NCI-H446 treated with DMSO at 0.1 percent for 48 hours (cell line): Measurements from ENCODE around the gene ZSCAN20.
A peak's percentile ranks its signal among the peaks of the same experiment; 100 is the strongest.
"Not testable (repeated sequence)": the region's sequence is repeated elsewhere in the genome, so short reads cannot be mapped to it uniquely, and the experiment has no call there.

Experiments
- DNase-seq: peaks from one replicate; lab custom pipeline; 2025; lab: John Stamatoyannopoulos, UW

The ZSCAN20 gene

GRCh38 chr1:33488624-33489023 is 16.2 kb downstream of the ZSCAN20 start:
- no peak for DNase-seq

DNA sequence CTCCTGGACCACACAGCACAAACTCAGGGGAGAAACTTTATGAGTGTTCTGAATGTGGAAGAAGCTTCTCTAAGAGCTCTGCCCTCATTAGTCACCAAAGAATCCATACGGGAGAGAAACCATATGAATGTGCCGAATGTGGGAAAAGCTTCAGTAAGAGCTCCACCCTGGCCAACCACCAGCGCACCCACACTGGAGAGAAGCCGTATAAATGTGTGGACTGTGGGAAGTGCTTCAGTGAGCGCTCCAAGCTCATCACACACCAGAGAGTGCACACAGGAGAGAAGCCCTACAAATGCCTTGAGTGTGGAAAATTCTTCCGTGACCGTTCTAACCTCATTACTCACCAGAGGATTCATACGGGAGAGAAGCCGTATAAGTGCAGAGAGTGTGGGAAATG is 22.5 kb downstream of the ZSCAN20 start:
- DNase-seq = no peak

- no peak for DNase-seq
These were observed 25.0 kb downstream of the ZSCAN20 start for GRCh38 chr1:33497410-33497809.

DNA sequence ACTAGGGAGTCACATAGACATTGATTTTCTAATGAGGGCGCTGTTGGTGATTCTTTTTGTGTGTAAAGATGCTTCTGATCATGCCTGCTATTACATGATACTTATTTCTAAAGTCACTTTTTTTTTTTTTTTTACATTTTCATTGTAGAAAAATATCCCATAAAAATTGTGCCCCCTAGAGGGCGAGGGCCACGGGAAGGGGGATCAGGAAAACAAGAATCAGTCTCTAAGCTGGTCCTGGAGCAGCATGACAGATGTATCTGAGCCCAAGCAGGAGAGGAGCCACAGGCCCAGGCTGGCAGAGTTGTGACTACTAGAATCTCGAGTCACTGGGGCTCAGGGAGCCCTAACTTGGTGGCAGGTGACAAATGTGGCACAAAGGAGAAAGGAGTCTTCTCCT is 28.1 kb downstream of the ZSCAN20 start:
- no peak for DNase-seq

GRCh38 chr1:33501309-33501708 is 28.9 kb downstream of the ZSCAN20 start:
- DNase-seq = no peak

DNA sequence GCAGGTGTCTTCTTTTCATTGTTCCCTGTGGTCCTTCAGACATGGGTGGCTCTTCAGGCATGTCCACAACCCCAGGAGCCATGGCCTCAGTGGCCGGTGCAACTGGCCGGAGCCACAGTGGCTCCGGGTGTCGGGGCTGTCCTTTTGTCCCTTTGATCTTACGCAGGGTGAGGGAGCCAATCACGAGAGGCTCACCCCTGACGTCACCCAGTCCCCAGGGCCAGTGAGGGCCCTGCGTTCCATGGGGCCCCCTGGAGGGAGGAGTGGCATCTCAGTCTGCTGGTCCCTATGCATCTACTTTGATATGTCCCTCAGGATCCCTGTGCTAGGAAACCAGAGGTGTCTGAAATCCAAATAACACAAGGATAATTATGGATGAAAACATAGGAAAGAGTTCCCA is 29.3 kb downstream of the ZSCAN20 start:
- DNase-seq = no peak

DNA sequence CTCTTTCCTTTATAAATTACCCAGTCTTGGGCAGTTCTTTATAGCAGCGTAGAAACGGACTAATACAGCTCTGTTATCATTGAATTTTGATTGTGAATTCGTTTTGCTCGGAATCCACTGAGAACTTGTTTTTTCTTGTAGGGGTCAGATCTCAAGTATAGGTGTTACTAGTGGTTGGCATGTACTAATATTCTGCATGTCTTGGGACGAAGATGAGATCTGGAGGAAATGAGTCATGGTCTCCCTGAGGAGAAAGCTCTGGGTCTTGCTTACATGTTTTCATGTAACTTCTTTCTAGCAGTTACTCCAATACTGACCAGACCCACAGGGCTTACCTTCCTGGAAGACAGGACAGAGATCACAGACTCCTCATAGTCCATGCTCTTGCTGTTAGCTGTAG is 30.3 kb downstream of the ZSCAN20 start:
- no peak for DNase-seq

DNA sequence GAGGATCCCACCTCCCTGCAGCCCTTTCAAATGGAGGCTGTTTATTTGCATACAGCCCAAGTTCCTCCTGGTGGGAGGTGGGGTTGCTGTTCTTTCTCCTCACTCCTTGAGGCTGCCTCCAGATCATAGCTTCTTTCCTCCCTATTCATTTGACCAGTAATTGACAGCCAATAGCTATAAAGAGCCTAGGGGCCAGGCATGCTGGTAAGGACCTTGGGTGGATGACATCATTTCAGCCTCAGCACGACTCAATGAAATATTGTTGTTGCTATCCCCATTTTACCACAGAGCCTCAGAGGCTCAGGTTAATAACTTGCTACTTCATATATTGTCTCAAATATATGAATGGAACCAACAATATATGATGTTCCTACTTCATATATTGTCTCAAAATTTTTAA is 31.1 kb downstream of the ZSCAN20 start:
- DNase-seq = no peak

DNA sequence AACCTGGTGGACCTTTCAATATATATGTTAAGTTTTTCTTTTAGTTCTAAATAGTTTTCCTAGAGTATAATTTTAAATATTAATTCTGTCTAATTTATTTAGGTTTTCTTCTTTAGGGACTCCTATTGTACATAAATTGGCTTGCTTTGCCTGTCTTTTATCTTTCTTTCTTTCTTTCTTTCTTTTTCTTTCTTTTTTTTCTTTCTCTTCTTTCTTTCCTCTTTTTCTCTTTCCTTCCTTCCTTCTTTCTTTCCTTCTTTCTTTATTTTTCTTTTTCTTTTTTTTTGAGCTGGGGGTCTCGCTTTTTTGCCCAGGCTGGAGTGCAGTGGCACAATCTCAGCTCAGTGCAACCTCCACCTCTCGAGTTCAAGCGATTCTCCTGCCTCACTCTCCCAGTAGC is 35.2 kb downstream of the ZSCAN20 start:
- DNase-seq = no peak

DNA sequence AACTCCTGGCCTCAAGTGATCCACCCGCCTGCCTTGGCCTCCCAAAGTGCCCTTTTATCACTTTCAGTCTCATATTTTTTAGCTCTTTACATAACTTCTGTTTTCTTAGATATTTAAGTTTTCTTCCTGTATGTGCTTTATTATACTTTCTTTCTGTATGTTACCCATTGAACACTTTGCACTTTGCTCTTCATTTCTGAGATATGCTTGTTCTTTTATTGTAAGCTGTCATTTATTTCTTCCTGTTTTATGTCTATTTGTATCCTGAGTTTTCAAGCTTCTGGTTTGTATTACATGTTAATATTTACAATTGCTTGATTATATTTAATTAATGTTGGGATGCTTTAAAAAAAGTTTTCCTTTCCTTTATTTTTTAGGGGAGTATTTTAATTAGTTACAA is 35.7 kb downstream of the ZSCAN20 start:
- DNase-seq = no peak

DNA sequence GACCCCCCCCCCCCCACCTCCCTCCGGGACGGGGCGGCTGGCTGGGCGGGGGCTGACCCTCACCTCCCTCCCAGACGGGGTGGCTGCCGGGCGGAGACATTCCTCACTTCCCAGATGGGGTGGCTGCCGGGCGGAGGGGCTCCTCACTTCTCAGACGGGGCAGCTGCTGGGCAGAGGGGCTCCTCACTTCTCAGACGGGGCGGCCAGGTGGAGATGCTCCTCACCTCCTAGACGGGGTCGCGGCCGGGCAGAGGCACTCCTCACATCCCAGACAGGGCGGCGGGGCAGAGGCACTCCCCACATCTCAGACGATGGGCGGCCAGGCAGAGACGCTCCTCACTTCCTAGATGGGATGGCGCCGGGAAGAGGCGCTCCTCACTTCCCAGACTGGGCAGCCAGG is 36.8 kb downstream of the ZSCAN20 start:
- not testable (repeated sequence) for DNase-seq

GRCh38 chr1:33512226-33513011 is 40.0 kb downstream of the ZSCAN20 start:
- peak; percentile 25 for DNase-seq

DNA sequence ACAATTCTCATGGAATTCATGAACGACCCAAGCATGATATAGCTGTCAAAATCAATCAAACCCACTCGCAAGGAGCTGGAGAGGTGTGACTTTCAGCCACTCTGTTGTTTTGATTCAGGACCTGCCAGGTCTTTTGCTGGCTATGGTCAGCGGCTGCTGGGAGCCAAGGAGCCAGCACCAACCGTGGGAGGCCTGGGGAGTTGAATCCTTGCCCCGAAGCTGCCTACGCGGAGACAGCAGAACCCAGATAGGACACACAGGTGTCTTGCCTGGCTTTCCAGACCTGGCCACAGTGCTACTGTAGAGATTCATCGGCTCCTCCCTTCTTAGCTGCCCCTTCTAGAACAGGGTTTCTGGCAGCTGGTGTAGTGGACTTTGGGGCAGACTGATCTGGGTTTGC is 42.7 kb downstream of the ZSCAN20 start:
- no peak for DNase-seq

GRCh38 chr1:33515607-33516006 is 43.2 kb downstream of the ZSCAN20 start:
- no peak for DNase-seq

GRCh38 chr1:33516428-33516827 is 44.0 kb downstream of the ZSCAN20 start:
- DNase-seq = no peak

DNA sequence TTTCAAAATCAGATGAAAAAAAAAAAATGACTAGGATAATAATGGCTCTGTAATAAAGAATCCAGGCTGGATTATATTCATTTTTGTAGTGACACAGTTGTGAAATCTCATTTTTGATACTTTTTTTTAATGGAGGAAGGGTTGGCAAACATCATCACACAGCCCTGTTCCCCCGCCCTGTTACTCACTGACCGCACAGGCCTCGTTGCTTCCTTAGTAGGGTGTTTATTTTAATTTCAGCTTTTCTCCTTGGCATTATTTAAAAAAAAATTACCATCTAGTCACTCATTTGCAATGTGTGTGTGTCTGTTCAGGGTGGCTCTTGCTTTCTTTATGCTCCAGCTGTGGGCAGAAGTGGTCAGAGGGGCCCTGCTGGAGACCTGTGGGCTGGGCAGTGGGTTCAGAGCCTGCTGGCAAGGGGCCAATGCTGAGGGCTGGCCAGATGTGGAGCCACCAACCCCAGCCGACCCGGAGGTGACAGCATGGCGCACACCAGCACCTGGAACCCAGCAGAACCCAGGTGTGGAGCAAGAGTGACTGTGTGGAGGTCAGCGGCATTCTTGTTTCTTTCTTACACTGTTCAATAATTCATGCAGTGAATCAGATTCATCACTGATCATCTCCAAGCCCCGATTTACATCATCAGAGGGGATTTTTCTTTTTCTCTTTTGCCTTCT is 44.6 kb downstream of the ZSCAN20 start:
- DNase-seq = no peak

- peak; percentile 28 for DNase-seq
These were observed 45.3 kb downstream of the ZSCAN20 start for GRCh38 chr1:33517596-33518250.

DNA sequence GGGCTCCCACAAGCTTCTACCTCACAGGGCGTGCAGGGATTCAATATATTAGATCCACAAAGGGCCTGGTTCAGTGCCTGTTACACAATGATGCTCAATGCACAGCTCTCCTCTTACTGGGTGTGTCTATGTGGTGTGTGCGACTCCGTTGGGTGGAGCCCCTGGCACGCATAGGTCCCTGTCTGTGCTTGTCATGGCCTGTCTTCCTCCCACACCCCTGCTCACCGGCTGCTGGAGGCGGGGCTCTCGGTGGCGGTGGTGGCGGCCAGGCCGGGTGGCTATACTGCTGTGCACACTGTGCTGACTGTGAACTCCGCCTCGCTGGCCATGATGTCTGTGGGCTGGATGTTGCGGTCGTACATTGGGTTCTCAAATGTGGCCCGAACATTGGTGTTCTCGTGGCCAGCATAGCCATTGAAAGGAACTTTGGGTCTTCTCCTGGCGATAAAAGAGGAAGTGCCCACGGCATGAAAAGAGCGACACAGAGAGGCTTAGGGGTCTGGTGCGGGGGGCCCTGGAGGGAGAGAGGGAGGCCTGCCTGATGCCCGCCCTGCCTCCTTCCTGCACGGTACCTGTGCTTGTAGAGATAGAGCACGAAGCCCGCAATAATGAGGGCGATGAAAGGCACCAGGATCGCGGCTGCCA is 46.9 kb downstream of the ZSCAN20 start:
- no peak for DNase-seq

DNA sequence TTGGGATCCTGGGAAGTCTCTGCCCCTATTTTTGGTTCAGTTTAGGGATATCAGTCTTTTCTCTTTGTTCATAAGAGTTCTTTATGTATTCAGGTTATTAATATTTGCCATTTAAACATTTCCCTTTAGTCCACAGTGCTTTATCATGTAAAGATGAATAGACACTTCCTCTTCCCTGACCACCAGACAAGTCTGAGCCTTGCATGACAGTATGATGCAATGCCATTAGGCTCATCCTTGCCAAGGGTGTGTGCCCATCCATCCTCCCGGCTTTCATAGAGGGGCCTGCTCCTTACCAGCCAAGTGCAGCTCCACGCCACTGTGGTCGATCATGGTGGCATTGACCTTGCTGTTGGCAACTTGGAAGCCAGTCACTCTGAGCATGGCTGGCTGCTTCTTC is 52.1 kb downstream of the ZSCAN20 start:
- no peak for DNase-seq

- DNase-seq = no peak
These were observed 55.5 kb downstream of the ZSCAN20 start for GRCh38 chr1:33527934-33528333.

DNA sequence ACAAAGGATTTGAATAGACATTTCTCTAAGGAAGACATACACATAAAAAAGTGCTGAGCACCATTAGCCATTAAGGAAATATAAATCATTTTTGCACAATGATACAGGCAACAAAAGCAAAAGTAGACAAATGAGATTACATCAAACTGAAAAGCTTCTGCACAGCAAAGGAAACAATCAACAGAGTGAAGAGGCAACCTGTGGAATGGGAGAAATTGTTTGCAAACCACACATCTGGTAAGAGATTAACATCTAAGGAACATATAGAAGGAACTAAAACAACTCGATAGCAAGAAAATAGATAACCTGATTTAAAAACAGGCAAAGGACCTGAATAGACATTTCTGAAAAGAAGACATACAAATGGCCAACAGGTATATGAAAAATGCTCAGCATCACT is 57.5 kb downstream of the ZSCAN20 start:
- no peak for DNase-seq

DNA sequence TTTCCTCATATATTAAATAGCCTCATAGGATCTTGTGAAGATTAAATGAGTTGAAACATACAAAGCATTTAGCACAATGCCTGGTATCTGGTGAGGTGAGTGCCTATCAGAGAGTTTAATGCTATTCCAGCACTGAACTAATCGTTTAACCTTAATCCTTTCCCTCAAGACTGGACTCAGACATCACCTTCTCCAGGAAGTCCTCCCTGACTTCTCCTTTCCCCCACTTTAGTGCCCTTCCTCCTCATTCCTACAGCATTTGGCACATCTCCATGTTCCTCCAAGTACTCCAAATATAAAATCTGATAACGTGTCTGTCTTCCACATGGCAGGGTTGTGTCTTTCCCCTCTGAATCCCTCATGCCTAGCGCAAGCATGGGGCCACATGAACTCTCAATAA is 59.8 kb downstream of the ZSCAN20 start:
- no peak for DNase-seq

- DNase-seq = no peak
These were observed 60.5 kb downstream of the ZSCAN20 start for GRCh38 chr1:33532936-33533335.
